RWPE1 (cell line): ENCODE data around the gene BAIAP2.

Experiments
- CTCF ChIA-PET: fragments of 350-600 bp; sonication (Branson Sonifier 250); formaldehyde crosslinking; extraction: SDS; loops from one replicate; lab custom pipeline; 2021; lab: Yijun Ruan, JAX
- POLR2A ChIA-PET: fragments of 400-600 bp; formaldehyde crosslinking; extraction: SDS; loops from one replicate; lab custom pipeline; 2020; ENCODE audit warnings: antibody characterized with exemption; ENCODE audit not compliant: low non-redundant PET; lab: Yijun Ruan, JAX
- DNase-seq: peaks from one replicate; pipeline ENCODE4 v3.0.0; 2012; ENCODE audit warnings: low spot score
- H3K27ac ChIP-seq: fragments of 450-650 bp; 2 replicates; pipeline ENCODE4 v1.5.1; 2017
- TF ChIP-seq, protein P1 (sequence below): fragments of 450-650 bp; conservative IDR thresholded peaks from 2 replicates; pipeline ENCODE4 v1.5.1; 2017; ENCODE audit warnings: low read depth, mild to moderate bottlenecking

BAIAP2 gene

DNA sequence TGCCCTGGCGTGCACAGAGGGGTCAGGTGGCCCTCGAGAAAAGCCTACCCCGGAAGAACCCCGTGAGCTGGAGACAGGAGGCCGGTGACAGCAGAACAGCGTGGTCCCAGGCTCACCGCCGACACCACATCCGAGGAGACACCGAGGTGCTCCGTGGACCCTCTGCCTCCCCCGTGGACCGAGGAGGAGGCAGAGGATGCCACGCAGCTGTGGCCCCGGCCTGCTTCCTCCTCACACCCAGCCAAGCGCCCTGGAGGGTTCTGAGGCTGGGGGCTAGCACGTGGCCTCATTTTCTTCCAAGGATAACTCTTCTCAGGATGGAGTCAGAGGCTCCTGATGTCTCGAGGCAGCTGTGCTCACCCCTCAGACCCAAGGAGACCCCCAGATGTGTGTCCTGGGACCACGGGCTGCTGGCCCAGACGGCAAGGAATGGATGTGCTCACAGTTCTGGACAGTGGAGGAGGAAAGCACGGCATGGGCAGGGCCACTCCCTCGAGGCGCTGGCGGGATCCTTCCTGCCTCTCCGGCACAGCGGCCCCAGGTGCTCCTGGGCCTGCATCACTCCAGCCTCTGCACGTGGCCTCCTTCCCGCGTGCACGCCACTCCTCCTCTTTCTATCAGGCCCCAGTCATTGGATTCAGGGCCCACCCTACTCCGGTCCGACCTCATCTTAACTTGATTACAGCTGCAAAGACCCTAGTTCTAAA lies 125.9 kb downstream of the BAIAP2 start:
- ChIA-PET POLR2A (no interaction called here), CTCF (no interaction called here)
- H3K27ac ChIP-seq: no peak overlapping the region
- DNase-seq: no peak
- TF ChIP-seq, protein P1, sequence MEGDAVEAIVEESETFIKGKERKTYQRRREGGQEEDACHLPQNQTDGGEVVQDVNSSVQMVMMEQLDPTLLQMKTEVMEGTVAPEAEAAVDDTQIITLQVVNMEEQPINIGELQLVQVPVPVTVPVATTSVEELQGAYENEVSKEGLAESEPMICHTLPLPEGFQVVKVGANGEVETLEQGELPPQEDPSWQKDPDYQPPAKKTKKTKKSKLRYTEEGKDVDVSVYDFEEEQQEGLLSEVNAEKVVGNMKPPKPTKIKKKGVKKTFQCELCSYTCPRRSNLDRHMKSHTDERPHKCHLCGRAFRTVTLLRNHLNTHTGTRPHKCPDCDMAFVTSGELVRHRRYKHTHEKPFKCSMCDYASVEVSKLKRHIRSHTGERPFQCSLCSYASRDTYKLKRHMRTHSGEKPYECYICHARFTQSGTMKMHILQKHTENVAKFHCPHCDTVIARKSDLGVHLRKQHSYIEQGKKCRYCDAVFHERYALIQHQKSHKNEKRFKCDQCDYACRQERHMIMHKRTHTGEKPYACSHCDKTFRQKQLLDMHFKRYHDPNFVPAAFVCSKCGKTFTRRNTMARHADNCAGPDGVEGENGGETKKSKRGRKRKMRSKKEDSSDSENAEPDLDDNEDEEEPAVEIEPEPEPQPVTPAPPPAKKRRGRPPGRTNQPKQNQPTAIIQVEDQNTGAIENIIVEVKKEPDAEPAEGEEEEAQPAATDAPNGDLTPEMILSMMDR: no peak

DNA sequence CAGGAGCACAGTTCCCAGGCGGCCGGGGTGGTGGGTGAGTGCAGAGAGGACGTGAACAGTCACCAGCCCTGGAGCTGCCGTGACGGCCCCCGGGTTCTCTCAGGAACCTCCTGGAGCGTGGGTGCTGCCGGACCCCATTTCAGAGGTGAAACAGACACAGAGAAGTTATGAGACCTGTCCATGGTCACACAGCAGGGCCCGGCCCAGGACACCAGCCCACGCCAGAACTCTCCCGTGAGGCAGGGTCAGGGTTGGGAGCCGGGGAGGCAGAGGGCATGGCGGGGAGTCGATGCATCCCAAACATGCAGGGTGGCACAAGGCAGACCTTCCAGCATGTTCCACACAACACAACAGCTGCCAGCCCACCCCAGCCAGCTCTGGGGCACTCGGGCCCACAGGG lies 126.6 kb downstream of the BAIAP2 start:
- POLR2A ChIA-PET: no interaction called here
- CTCF ChIA-PET: no interaction called here
- TF ChIP-seq, protein P1: no peak
- DNase-seq: no peak
- no peak overlapping the region for H3K27ac ChIP-seq

DNA sequence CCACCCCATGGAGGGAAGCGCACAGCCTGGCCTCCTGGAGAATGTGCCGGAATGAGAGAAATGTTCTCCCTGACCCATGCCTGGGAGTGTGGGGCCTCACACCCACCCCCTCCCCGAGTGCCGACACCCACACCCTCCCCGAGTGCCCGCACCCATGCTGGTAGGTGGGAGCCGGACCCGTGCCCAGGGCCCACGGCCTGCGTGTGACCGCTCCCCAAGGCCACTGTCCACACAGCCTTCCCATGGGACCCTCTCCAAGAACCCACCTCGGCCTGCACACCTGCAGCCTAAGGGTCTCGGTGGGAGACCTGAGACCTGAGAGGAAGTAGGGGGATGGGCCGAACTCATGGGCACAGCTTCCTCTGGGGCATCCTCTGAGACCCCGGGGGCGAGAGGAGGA lies 127.0 kb downstream of the BAIAP2 start:
- POLR2A ChIA-PET: no interaction called here
- DNase-seq: no peak
- TF ChIP-seq, protein P1: no peak
- CTCF ChIA-PET: no interaction called here
- no peak overlapping the region for H3K27ac ChIP-seq

DNA sequence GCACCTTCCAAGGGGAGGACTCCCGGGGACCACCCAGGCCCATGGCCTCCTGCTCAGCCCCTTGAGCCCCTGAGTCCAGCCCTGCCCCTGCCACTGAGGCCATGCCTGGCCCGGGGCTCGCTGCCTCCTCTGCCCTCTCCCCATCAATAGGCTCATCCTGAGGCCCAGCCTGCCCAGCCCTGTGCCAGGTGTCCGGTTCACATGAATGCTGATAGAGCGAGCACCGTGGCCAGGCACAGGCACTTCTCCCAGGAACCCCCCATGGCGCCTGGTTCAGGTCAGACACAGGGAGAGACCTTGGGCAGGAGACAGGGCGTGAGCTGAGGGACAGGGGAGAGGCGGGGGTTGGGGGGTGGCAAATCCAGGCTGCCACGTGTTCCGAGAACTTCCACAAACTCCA lies 127.5 kb downstream of the BAIAP2 start:
- DNase-seq: no peak
- TF ChIP-seq, protein P1: no peak
- ChIA-PET CTCF (interaction anchor here (0.7 kb wide), 1 partner anchor 130 kb away, joined by 5 read pairs; no protein-coding TSS in a partner anchor), POLR2A (no interaction called here)
- H3K27ac ChIP-seq: no peak overlapping the region

DNA sequence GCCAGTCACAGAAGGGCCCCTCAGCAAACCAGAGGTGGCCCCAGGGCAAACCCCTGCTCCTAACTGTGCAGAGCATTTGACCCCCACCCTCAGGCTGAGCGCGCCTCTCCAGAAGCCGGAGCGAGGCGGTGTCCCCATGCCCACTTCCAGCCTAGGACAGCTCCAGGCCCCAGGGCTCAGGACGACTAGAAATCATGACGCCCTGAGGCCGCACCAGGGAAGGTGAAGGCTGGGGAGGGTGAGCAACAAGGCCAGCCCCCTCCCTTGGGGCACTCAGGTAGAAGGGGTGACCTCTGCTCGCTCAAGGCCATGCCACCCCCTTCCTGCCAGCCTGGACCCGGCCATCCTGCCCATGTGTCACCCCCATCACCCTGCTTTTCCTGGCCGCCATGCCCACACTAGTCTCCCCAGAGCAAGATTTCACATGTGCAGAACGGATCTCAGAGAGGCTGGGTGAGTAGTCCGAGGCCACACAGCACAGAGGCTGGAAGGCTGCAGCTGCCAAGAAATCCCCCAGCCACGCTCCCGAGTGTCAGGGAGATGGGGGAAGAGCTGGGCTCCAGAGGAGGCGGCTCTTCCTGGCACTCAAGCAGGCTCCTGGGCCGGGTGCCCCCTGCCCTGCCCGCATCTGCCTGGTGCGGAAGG lies 128.2 kb downstream of the BAIAP2 start:
- no peak for DNase-seq
- ChIA-PET CTCF (interaction anchor here (0.7 kb wide), 1 partner anchor 130 kb away, joined by 5 read pairs; no protein-coding TSS in a partner anchor), POLR2A (no interaction called here)
- no peak overlapping the region for H3K27ac ChIP-seq
- TF ChIP-seq, protein P1: no peak

DNA sequence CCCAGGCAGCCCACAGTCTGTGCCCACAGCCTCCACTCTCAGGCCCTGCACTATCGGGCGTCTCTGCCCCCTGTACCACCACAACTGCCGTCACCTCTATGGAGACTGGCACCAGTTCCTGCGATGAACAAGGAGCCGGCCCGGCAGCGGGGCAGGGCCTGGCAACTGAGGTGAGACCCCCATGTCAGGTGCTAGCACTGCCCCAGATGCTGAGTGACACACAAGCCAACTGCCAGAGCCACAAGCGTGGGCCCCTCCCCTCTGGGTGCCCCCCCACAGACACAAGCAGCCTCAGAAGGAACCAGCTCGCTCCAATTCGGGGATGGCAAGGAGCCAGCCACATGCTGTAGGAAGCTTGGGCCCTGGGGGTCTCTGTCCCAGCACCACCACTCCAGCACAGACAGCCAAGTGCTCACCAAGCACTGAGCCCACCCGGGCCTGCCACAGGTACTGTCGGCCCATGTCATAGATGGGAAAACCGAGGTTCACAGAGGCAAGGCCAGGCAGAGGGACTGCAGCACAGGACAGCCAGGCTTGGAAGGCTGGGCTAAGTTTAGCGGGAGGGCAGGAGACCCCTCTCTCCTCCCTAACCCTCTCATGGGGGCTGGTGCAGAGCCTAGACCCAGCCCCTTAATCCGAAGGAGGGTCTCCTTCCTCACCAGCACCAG lies 128.9 kb downstream of the BAIAP2 start:
- no peak for DNase-seq
- CTCF ChIA-PET: no interaction called here
- no peak overlapping the region for H3K27ac ChIP-seq
- POLR2A ChIA-PET: no interaction called here
- TF ChIP-seq, protein P1: no peak
